Coronary artery (tissue), 2 donors: ENCODE results near the gene ATXN7L3B.

Source experiments
- DNase-seq: peaks from one replicate; pipeline ENCODE4 v3.0.0-alpha.2; 2017; ENCODE audit warnings: low spot score
- H3K27ac ChIP-seq, 2 donors: fragments of 200-600 bp; sonication (generic); one replicate each; pipeline ENCODE4 v1.5.1; 2016 to 2019
- H3K4me3 ChIP-seq: fragments of 200-600 bp; sonication (generic); 2 replicates; pipeline ENCODE4 v1.5.1; 2016; ENCODE audit warnings: mild to moderate bottlenecking, moderate library complexity
- TF ChIP-seq, protein P1 (sequence below): fragments of 200-600 bp; sonication (generic); IDR thresholded peaks from one replicate; pipeline ENCODE4 v1.5.1; 2019; ENCODE audit warnings: antibody characterized with exemption

Gene ATXN7L3B

DNA sequence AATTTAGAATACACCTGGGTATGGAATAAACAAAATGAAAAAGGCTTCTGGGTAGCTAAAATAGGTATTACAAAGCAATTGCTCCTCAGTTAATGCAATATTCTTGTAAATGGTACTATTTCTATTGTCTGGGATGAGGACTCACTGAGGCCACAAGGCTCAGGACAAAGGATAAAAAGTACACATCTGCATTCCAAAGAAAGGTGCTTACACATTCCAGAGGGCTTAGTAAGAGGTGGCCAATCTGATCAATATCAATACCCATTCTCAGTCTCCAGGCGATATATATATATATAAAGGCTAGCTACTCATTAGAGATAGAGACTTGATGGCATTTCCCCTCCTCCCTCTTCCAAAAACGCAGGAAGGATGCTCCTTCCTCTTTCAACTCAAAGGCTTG lies 43.8 kb downstream of the ATXN7L3B start:
- H3K4me3 ChIP-seq, result no peak overlapping the region
- TF ChIP-seq, protein P1, sequence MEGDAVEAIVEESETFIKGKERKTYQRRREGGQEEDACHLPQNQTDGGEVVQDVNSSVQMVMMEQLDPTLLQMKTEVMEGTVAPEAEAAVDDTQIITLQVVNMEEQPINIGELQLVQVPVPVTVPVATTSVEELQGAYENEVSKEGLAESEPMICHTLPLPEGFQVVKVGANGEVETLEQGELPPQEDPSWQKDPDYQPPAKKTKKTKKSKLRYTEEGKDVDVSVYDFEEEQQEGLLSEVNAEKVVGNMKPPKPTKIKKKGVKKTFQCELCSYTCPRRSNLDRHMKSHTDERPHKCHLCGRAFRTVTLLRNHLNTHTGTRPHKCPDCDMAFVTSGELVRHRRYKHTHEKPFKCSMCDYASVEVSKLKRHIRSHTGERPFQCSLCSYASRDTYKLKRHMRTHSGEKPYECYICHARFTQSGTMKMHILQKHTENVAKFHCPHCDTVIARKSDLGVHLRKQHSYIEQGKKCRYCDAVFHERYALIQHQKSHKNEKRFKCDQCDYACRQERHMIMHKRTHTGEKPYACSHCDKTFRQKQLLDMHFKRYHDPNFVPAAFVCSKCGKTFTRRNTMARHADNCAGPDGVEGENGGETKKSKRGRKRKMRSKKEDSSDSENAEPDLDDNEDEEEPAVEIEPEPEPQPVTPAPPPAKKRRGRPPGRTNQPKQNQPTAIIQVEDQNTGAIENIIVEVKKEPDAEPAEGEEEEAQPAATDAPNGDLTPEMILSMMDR, result no peak
- no peak overlapping the region for H3K27ac ChIP-seq
- no peak for DNase-seq

- no peak for DNase-seq
- Histone ChIP-seq H3K27ac (no peak overlapping the region), H3K4me3 (no peak overlapping the region)
- TF ChIP-seq, protein P1, result no peak
Observed at GRCh38 chr12:74584483-74585062, 46.9 kb downstream of the ATXN7L3B start.

GRCh38 chr12:74586251-74586650 lies 48.6 kb downstream of the ATXN7L3B start:
- H3K4me3 ChIP-seq, result no peak overlapping the region
- H3K27ac ChIP-seq, result no peak overlapping the region
- DNase-seq, result no peak
- TF ChIP-seq, protein P1, result no peak
